GM12865 (cell line): ENCODE data around the gene WDR89.

ENCODE experiments used
- DNase-seq: peaks from one replicate; pipeline ENCODE4 v3.0.0; 2010; ENCODE audit warnings: low read depth
- H3K4me3 ChIP-seq: 2 replicates; pipeline ENCODE4 v1.5.1; 2011; ENCODE audit warnings: mild to moderate bottlenecking, low read depth, low read length, control low read depth
- TF ChIP-seq, protein P1 (sequence below): IDR thresholded peaks from 2 replicates; pipeline ENCODE4 v1.5.1; 2011; ENCODE audit warnings: low read length, control low read depth, low read depth, inconsistent platforms; ENCODE audit not compliant: insufficient read depth; ENCODE audit errors: missing control alignments

The WDR89 gene

DNA sequence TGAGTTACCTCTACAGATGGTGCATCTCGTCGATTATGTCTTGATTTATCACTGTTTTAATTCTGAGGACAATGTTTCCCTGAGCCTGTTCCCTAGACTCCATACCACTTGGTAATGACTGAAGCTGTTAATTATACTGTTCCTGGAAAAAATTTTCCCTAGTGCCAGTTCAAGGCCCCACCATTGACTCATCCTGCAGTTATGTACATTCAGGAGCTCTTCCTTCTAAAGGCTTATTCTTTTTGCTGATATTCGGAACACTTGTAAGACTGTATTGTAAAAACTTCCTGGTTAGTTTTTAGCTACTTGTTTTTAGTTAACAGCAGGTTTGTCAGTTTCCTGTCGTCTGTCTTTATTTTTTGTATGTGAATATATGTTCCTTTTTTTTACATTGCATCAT lies 68.1 kb downstream of the WDR89 start:
- TF ChIP-seq, protein P1, sequence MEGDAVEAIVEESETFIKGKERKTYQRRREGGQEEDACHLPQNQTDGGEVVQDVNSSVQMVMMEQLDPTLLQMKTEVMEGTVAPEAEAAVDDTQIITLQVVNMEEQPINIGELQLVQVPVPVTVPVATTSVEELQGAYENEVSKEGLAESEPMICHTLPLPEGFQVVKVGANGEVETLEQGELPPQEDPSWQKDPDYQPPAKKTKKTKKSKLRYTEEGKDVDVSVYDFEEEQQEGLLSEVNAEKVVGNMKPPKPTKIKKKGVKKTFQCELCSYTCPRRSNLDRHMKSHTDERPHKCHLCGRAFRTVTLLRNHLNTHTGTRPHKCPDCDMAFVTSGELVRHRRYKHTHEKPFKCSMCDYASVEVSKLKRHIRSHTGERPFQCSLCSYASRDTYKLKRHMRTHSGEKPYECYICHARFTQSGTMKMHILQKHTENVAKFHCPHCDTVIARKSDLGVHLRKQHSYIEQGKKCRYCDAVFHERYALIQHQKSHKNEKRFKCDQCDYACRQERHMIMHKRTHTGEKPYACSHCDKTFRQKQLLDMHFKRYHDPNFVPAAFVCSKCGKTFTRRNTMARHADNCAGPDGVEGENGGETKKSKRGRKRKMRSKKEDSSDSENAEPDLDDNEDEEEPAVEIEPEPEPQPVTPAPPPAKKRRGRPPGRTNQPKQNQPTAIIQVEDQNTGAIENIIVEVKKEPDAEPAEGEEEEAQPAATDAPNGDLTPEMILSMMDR = no peak
- no peak overlapping the region for H3K4me3 ChIP-seq
- no peak for DNase-seq

DNA sequence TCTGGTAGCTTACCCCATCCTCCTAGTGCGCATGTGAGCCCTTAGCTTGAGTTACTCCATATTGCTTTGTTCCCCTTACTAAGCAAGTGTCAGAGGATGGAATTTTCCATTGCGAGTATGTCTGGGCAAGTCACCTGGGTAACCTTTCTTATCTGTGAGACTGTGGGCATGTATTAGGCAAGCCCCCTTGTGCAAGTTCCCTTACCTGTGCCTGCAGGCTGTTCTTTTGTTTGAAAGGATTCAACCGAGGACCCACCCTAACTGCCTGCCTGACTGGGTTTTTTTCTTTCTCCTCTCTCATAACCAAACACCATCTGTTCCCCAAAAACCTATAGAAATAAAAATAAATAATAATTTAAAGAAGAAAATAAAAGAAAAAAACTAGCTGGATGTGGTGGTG lies 76.2 kb downstream of the WDR89 start:
- no peak overlapping the region for H3K4me3 ChIP-seq
- TF ChIP-seq, protein P1 = no peak
- DNase-seq = no peak

DNA sequence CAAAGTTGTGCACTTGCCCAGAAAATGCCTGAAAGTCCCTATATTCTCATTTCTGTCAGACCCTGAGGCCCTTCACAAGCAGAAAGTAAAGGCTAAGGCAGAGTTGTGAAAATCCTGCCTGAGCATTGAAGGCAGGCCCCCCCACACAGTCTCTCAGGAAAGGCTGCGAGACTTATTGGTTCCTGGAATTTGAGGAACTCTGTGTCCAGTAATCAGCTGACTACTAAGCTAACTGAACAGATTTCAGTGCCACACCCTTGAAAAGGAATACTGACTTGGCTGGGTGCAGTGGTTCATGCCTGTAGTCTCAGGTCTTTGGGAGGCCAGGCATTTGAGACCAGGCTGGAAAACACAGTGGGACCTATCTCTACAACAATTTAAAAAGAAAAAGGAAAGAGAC lies 77.4 kb downstream of the WDR89 start:
- H3K4me3 ChIP-seq = no peak overlapping the region
- TF ChIP-seq, protein P1 = no peak
- DNase-seq = no peak

DNA sequence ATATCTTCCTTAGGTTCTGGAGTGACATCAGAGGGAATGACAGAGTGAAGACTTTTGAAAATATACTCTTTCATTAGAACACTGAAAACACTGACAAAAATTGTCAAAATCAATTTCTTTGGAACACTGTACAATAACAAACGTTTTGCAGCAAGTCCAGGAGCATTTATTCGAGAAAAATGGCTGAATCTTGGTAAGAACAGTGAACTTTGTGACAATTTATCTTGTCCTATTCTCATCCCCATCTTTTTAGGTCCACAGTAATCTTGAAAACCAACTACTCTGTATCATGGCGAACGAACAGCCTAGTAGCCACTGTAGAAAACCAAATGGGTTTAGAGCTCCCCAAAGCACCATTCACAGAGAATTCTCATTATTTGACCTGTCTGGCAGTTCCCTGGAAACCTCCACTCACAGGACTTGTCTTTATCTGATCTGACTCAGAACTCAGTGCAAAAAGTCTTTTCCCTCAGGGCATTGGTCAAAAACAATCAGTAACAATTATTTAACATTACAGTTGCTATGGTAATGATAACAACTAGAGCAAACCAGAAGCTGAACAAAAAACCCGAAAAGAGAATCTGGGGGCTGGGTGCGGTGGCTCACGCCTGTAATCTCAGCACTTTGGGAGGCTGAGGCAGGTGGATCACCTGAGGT lies 78.2 kb downstream of the WDR89 start:
- TF ChIP-seq, protein P1 = no peak
- no peak for DNase-seq

DNA sequence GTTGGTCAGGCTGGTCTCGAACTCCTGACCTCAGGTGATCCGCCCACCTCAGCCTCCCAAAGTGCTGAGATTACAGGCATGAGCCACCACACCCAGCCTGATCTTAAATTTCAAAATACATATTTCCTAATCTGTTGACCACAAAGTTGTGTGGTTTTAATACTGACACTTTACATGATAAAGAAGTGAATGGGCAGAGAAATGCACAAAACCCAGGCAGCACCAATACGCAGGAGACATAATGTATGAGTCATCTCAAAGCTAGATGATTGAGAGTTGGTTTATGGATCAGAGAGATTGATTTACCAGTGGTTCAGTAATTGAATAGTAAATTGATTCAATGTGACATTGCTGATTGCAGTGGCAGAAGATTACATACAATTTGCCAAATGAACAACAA lies 79.3 kb downstream of the WDR89 start:
- DNase-seq = no peak
- TF ChIP-seq, protein P1 = no peak

More for the DNA sequence above, 78.2 kb downstream of the WDR89 start:
- no peak overlapping the region for H3K4me3 ChIP-seq

DNA sequence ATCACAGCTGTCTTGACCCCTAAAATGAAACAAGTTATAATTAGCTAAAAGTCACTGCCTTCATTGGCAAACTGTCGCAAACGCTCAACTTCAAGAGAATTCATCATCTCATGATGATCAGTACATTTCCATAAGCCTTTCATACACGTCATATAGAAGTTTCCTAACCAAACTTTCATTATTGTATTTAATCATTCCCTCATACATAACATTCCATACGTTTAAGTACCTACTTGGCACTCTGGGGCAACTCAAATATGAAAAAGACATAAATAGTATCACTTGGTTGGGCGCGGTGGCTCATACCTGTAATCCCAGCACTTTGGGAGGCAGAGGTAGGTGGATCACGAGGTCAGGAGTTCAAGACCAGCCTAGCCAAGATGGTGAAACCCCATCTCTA lies 86.1 kb downstream of the WDR89 start:
- TF ChIP-seq, protein P1 = no peak
- H3K4me3 ChIP-seq = no peak overlapping the region
- no peak for DNase-seq

More for the DNA sequence above, 79.3 kb downstream of the WDR89 start:
- H3K4me3 ChIP-seq = no peak overlapping the region

DNA sequence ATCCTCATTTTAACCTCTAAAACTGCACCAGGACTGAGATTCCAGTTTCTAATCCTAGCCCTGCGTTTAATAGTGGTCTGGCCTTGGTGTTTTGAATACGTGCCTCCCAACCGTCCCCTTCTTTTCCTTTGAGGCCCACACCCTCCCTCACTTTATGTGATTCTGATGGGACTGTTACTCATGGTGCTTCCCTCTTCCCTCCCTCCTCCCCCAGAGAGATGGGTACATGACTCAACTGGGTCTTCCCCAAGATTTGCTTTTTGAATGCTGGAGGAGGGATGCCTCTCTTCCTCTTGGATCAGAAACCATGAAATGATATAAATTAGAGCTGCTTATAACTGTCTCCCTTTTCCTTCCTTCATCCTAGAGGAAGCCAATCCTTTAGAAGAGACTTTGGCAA lies 90.3 kb downstream of the WDR89 start:
- DNase-seq = no peak
- no peak overlapping the region for H3K4me3 ChIP-seq
- TF ChIP-seq, protein P1 = no peak
